CD14-positive monocyte (primary cell): Measurements from ENCODE around the gene KCNJ10. TPM values are rescaled to one million over a fixed set of nuclear protein-coding genes. Genes with fewer than 3 reads are reported as not detected.

ENCODE experiments used
- DNase-seq, 3 donors: peaks; one replicate each; pipeline ENCODE4 v3.0.0-alpha.2; 2011 to 2022
- H2AFZ ChIP-seq: 2 replicates; pipeline ENCODE4 v1.6.0; 2012; ENCODE audit warnings: mild to moderate bottlenecking, low read depth, low read length, inconsistent platforms; ENCODE audit not compliant: insufficient read depth, poor library complexity, severe bottlenecking
- H3K27ac ChIP-seq, 2 donors: 1 replicate in 1 of 2; 2 replicates in 1 of 2; pipeline ENCODE4 v1.5.1; 2012 to 2013; ENCODE audit warnings: low read length in 2 of 2, control low read depth in 1 of 2, inconsistent platforms in 1 of 2, low read depth in 1 of 2, mild to moderate bottlenecking in 1 of 2
- H3K27me3 ChIP-seq, 2 donors: one replicate each; pipeline versions ENCODE4 v1.6.0 to v1.6.1; 2011 to 2013; ENCODE audit warnings: low read length in 2 of 2; ENCODE audit not compliant: control insufficient read depth in 2 of 2, insufficient read depth in 2 of 2
- H3K36me3 ChIP-seq, 2 donors: replicated peaks in 1 of 2; 1 replicate in 1 of 2; 2 replicates in 1 of 2; pipeline versions ENCODE4 v1.5.1 to v1.6.1; 2012 to 2013; ENCODE audit warnings: low read length in 2 of 2, control low read depth in 1 of 2, inconsistent platforms in 1 of 2, mild to moderate bottlenecking in 1 of 2; ENCODE audit not compliant: insufficient read depth in 2 of 2, control insufficient read depth in 1 of 2
- H3K4me1 ChIP-seq, 2 donors: 1 replicate in 1 of 2; 2 replicates in 1 of 2; pipeline versions ENCODE4 v1.5.1 to v1.6.1; 2012 to 2013; ENCODE audit warnings: low read length in 2 of 2, control low read depth in 1 of 2, inconsistent platforms in 1 of 2, mild to moderate bottlenecking in 1 of 2, moderate library complexity in 1 of 2; ENCODE audit not compliant: insufficient read depth in 2 of 2, control insufficient read depth in 1 of 2
- H3K4me2 ChIP-seq: replicated peaks from 2 replicates; pipeline ENCODE3; 2012; ENCODE audit warnings: low read length, moderate library complexity, mild to moderate bottlenecking; ENCODE audit not compliant: poor library complexity, severe bottlenecking; ENCODE audit errors: extremely low read depth
- H3K4me3 ChIP-seq, 3 experiments: fragments of 200-600 bp in 1 of 3; sonication (generic) in 1 of 3; replicated peaks in 1 of 3; 1 replicate in 2 of 3; 2 replicates in 1 of 3; pipeline ENCODE4 v1.5.1; 2011 to 2013; ENCODE audit warnings: low read length in 3 of 3, mild to moderate bottlenecking in 3 of 3, control low read depth in 2 of 3, low read depth in 2 of 3, inconsistent platforms in 1 of 3, moderate library complexity in 1 of 3
- H3K79me2 ChIP-seq: 2 replicates; pipeline ENCODE4 v1.6.0; 2012; ENCODE audit warnings: mild to moderate bottlenecking, control low read depth, inconsistent platforms, low read length, moderate library complexity; ENCODE audit not compliant: insufficient read depth
- H3K9ac ChIP-seq: 2 replicates; pipeline ENCODE4 v1.6.0; 2017; ENCODE audit warnings: low read length, mild to moderate bottlenecking; ENCODE audit not compliant: insufficient read depth, poor library complexity, severe bottlenecking
- H3K9me3 ChIP-seq, 2 donors: replicated peaks in 1 of 2; 1 replicate in 1 of 2; 2 replicates in 1 of 2; pipeline versions ENCODE4 v1.5.1 to v1.6.1; 2012 to 2013; ENCODE audit warnings: low read length in 2 of 2, control low read depth in 1 of 2; ENCODE audit not compliant: control insufficient read depth in 1 of 2, insufficient read depth in 1 of 2
- H4K20me1 ChIP-seq: 2 replicates; pipeline ENCODE4 v1.6.0; 2012; ENCODE audit warnings: mild to moderate bottlenecking, low read length, control low read depth, moderate library complexity; ENCODE audit not compliant: insufficient read depth
- H3K27ac Mint-ChIP-seq, 7 donors: one replicate each; pipeline ENCODE4 v1.8.0; 2020; ENCODE audit warnings: mild to moderate bottlenecking in 7 of 7, mixed read lengths in 7 of 7, moderate library complexity in 6 of 7, inconsistent platforms in 2 of 7
- H3K27me3 Mint-ChIP-seq, 3 donors: one replicate each; pipeline ENCODE4 v1.8.0; 2021 to 2022; ENCODE audit warnings: low read depth in 3 of 3, mild to moderate bottlenecking in 3 of 3, mixed read lengths in 3 of 3, moderate library complexity in 3 of 3, inconsistent platforms in 1 of 3
- H3K36me3 Mint-ChIP-seq, 2 donors: one replicate each; pipeline ENCODE4 v1.8.0; 2020; ENCODE audit warnings: mixed read lengths in 2 of 2, inconsistent platforms in 1 of 2, mild to moderate bottlenecking in 1 of 2
- H3K4me1 Mint-ChIP-seq: one replicate; pipeline ENCODE4 v1.8.0; 2020; ENCODE audit warnings: mild to moderate bottlenecking, mixed read lengths
- H3K4me3 Mint-ChIP-seq, 2 donors: one replicate each; pipeline ENCODE4 v1.8.0; 2020; ENCODE audit warnings: mild to moderate bottlenecking in 2 of 2, mixed read lengths in 2 of 2, moderate library complexity in 1 of 2
- H3K9me3 Mint-ChIP-seq, 7 donors: one replicate each; pipeline ENCODE4 v1.8.0; 2020 to 2022; ENCODE audit warnings: mixed read lengths in 7 of 7, mild to moderate bottlenecking in 6 of 7, moderate library complexity in 6 of 7, inconsistent platforms in 2 of 7
- WGBS: methylation state at CpG from one replicate; pipeline ENCODE4 v1.1.5; 2013; ENCODE audit warnings: missing lambda C conversion rate; ENCODE audit not compliant: insufficient coverage; 5-methylcytosine and 5-hydroxymethylcytosine counted together
- intact Hi-C, 2 donors: fragments of 100-400 bp; cut with micrococcal nuclease; formaldehyde crosslinking; loops; one replicate each; pipeline versions ENCODE4 v1.15.0 to v1.15.1; 2023
- polyA minus RNA-seq: library from RNA; depleted of rRNA, polyadenylated mRNA; stranded (reverse); fragments of >200 nt; gene quantifications from 2 replicates; pipeline ENCODE4 v1.2.3, GENCODE V29; 2012
- polyA plus RNA-seq, 3 donors: library from polyadenylated mRNA; depleted of rRNA in 1 of 3; unstranded in 2 of 3; stranded (reverse) in 1 of 3; fragments of 300-500 nt in 2 of 3; fragments of >200 nt in 1 of 3; fragmentation: Illumina TruSeq in 2 of 3; gene quantifications; 1 replicate in 2 of 3; 2 replicates in 1 of 3; pipeline ENCODE4 v1.2.3, GENCODE V29; 2012 to 2021
- total RNA-seq, 12 experiments: library from RNA in 1 of 12; stranded (reverse) in 1 of 12; fragments of 120-200 nt in 1 of 12; gene quantifications; one replicate each; pipeline ENCODE4 v1.2.4 and lab custom pipeline; 2013 to 2026; ENCODE audit warnings: mixed read lengths in 6 of 12, inconsistent platforms in 1 of 12
- TF ChIP-seq, protein P1 (sequence below): fragments of 200-600 bp; IDR thresholded peaks from one replicate; pipeline ENCODE4 v1.8.0; 2022; ENCODE audit warnings: antibody characterized with exemption, mild to moderate bottlenecking

KCNJ10 gene
- 0.15 TPM for total RNA-seq (2013)
- polyA plus RNA-seq (under 1 TPM in 1 of 3 donors, not detected in 2; 0.23 TPM), polyA minus RNA-seq (0.14 and 0.32 TPM in 2 replicates), total RNA-seq (lab: John Stamatoyannopoulos, UW) (0 to 1.5 (median 0.16) reads per million in 11 experiments)

DNA sequence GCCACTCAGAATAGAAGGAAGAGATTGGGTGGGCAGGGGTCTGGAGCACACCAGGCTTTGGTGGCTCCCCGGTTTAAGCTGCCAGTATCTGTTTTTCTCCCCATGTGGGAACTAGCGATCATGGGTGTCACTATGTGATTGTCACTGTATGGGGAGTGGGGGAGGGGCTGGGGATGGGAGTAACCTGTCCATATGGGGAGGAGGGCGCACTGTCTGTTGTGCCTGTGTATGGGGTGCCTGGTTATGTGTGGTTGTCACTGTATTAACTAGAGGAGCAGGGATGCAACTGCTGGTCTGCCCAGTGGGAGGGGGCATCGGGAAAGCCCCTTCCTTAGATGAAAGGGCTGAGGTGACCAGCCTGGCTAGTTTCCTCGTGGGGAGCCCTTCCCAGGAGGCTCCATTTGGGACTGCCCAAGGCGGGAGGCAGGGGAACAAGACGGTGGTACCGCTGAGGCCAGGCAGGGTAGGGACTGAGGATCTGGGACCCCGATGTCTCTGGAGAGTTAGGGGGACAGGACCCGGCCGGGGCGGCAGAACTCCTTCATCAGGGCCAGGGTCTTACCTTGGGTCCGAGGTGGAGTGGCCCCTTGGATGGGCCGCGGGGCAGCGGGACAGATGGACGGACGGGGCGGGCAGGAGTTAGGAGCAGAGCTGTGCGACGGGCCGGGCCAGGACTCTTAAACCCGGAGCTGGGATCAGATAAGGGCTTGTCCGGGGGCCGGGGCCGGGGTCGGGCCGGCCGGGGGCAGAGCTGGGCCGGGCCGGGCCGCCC lies at the start of gene KCNJ10:
Gene KCNJ10, minus strand, starts transcription at position 701 of the 772 bp plus-strand sequence. CDS start 27,628 bp downstream, outside the sequence.
- peaks cover 14 to 29% of the 10 kb centered on the region in 2 donors for H3K27me3 ChIP-seq
- Mint-ChIP-seq H3K4me3 (peak within 1 kb of the TSS; percentile 94 to 99), H3K4me1 (peaks cover 20% of the 10 kb centered on the region), H3K27ac (peak within 1 kb of the TSS in 4 of 7 donors; percentile 19 to 58 (median 48)), H3K27me3 (peaks cover 32 to 48% (median 46%) of the 10 kb centered on the region in 3 donors), H3K9me3 (peaks cover 0 to 8% (median 2%) of the 10 kb centered on the region in 7 donors), H3K36me3 (peaks cover 0 to 17% of the 10 kb centered on the region in 2 donors)
- H3K9ac ChIP-seq = peak within 1 kb of the TSS; percentile 30
- WGBS = 14% methylated on average over 31 of the region's 32 CpGs
- peaks cover 16 to 31% of the 10 kb centered on the region in 2 donors for H3K4me1 ChIP-seq
- DNase-seq = no peak
- intact Hi-C loops = no loop called here
- peak within 1 kb of the TSS; percentile 79 for H3K4me2 ChIP-seq
- H3K4me3 ChIP-seq = peak within 1 kb of the TSS; percentile 46 to 76 (median 52)
- H3K27ac ChIP-seq = no peak within 1 kb of the TSS
- TF ChIP-seq, protein P1, sequence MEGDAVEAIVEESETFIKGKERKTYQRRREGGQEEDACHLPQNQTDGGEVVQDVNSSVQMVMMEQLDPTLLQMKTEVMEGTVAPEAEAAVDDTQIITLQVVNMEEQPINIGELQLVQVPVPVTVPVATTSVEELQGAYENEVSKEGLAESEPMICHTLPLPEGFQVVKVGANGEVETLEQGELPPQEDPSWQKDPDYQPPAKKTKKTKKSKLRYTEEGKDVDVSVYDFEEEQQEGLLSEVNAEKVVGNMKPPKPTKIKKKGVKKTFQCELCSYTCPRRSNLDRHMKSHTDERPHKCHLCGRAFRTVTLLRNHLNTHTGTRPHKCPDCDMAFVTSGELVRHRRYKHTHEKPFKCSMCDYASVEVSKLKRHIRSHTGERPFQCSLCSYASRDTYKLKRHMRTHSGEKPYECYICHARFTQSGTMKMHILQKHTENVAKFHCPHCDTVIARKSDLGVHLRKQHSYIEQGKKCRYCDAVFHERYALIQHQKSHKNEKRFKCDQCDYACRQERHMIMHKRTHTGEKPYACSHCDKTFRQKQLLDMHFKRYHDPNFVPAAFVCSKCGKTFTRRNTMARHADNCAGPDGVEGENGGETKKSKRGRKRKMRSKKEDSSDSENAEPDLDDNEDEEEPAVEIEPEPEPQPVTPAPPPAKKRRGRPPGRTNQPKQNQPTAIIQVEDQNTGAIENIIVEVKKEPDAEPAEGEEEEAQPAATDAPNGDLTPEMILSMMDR = no peak
- H3K9me3 ChIP-seq = no peaks in the 10 kb centered on the region
- no peaks in the 10 kb centered on the region for H4K20me1 ChIP-seq
- H3K79me2 ChIP-seq = no peaks in the 10 kb centered on the region
- no peaks in the 10 kb centered on the region for H3K36me3 ChIP-seq
- H2AFZ ChIP-seq = peak within 1 kb of the TSS; percentile 70

DNA sequence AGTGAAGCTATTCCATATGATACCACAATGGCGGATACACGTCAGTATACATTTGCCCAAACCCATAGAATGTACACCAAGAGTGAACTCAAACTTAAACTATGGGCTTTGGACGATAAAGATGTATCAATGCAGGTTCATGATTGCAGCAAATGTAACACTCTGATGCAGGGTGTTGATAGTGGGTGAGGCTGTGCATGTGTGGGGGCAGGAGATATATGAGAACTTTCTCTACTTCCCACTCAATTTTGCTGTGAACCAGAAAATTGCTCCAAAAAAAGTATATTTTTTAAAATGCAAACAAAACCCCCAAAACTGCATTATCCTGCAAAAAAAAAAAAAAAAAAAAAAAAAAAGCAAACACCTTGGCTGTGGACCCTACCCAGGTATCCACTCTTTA lies 49.0 kb upstream of the KCNJ10 start:
- no peak overlapping the region for H3K9ac ChIP-seq
- Mint-ChIP-seq H3K36me3 (no peaks in the 10 kb centered on the region), H3K27me3 (peaks cover 5 to 24% (median 7%) of the 10 kb centered on the region in 3 donors), H3K9me3 (no peaks in the 10 kb centered on the region), H3K4me3 (no peak overlapping the region), H3K4me1 (peaks cover 1% of the 10 kb centered on the region), H3K27ac (no peak overlapping the region)
- no peak for DNase-seq
- no CpG with 5 or more reads among the region's 3 CpGs for WGBS
- no peaks in the 10 kb centered on the region for H3K36me3 ChIP-seq
- H3K27me3 ChIP-seq = peaks cover 0 to 6% of the 10 kb centered on the region in 2 donors
- no peaks in the 10 kb centered on the region for H3K9me3 ChIP-seq
- H3K4me2 ChIP-seq = no peak overlapping the region
- no peak overlapping the region for H3K27ac ChIP-seq
- intact Hi-C loops = no loop called here
- H3K4me3 ChIP-seq = no peak overlapping the region
- TF ChIP-seq, protein P1 = no peak
- no peaks in the 10 kb centered on the region for H3K79me2 ChIP-seq
- no peak overlapping the region for H2AFZ ChIP-seq
- H4K20me1 ChIP-seq = no peaks in the 10 kb centered on the region
- H3K4me1 ChIP-seq = peaks cover 5 to 7% of the 10 kb centered on the region in 2 donors
